ENCODE measurements around the gene MMEL1.

DNA sequence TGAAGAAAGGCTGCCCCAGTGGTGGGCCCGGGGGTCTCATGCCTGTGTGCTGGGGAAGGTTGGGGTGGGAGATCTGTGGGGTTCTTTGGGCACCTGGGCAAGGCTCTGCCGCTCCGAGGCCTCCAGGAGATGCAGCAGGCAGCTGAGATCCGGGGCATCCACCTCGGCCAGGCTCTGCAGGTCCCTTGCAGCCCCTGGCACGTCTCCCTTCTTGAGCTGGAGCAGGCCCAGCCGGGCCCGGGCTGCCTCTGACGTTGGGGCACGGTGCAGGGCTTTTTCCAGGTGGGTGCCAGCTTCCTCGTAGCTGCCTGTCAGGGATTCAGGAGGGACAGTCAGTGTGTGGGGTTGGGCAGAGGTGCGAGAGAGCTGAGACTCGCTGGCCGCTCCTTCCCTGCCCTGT lies 11.4 kb upstream of the MMEL1 start:
- TF ChIP-seq YY1 (IDR thresholded peaks at IDR 0.05; ENCODE audit: low read depth) (no peak), TEAD4 (IDR thresholded peaks at IDR 0.05) (no peak), EP300 (IDR thresholded peaks at IDR 0.05; ENCODE audit: borderline replicate concordance) (no peak), FOXM1 (IDR thresholded peaks at IDR 0.05; ENCODE audit: borderline replicate concordance, low read depth) (no peak), ZBTB7A (IDR thresholded peaks at IDR 0.05; ENCODE audit: low read depth) (no peak), TAF1 (IDR thresholded peaks at IDR 0.05; ENCODE audit: low read depth) (no peak), RAD21 (IDR thresholded peaks at IDR 0.05; ENCODE audit: low read depth) (no peak), CREB1 (IDR thresholded peaks at IDR 0.05; ENCODE audit: low read depth) (no peak), EGR1 (IDR thresholded peaks at IDR 0.05) (no peak), TCF12 (IDR thresholded peaks at IDR 0.05; ENCODE audit: low read depth) (no peak)
- TF ChIP-seq, protein P1, sequence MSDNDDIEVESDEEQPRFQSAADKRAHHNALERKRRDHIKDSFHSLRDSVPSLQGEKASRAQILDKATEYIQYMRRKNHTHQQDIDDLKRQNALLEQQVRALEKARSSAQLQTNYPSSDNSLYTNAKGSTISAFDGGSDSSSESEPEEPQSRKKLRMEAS (IDR thresholded peaks at IDR 0.05), result no peak
